K562 (cell line): ENCODE results near the gene BANF2. TPM values are rescaled to one million over a fixed set of nuclear protein-coding genes. Genes with fewer than 3 reads are reported as not detected.

Experiments used
- ATAC-seq: fragments of 200-7000 bp; cut with Tn5 transposase; 3 replicates; pipeline ENCODE4 v1.9.1; 2020; ENCODE audit warnings: moderate library complexity
- BruUV-seq: library from RNA; stranded (reverse); fragments of 400-500 nt; replicated peaks from 2 replicates; lab custom pipeline; 2021; lab: Mats Ljungman, UMichigan
- CTCF ChIA-PET: fragments of 300-600 bp; formaldehyde crosslinking; extraction: SDS; loops from one replicate; lab custom pipeline; 2021; ENCODE audit warnings: low intra/inter-chr PET ratio; lab: Yijun Ruan, JAX
- POLR2A ChIA-PET: fragments of 300-600, 350-650 bp; sonication (Branson Sonifier 250); formaldehyde crosslinking; extraction: SDS; loops from one replicate; lab custom pipeline; 2021; ENCODE audit warnings: antibody characterized with exemption, inconsistent platforms; lab: Yijun Ruan, JAX
- DNase-seq, 4 experiments: peaks; one replicate each; pipeline versions ENCODE4 v3.0.0 to v3.0.0-alpha.2; 2011 to 2018; ENCODE audit warnings: low spot score in 3 of 4, mixed read lengths in 3 of 4; ENCODE audit errors: extremely low read depth in 1 of 4
- FAIRE-seq: peaks from 2 replicates; lab custom pipeline; 2011; peaks lifted over from hg19 to GRCh38; lab: Jason Lieb, UNC
- H2AFZ ChIP-seq: 2 replicates; pipeline ENCODE4 v1.6.0; 2011; ENCODE audit warnings: low read depth, low read length, control low read depth, inconsistent platforms
- H3K27ac ChIP-seq: fragments of 200-600 bp; 3 replicates; pipeline ENCODE4 v1.8.0; 2011; ENCODE audit warnings: low read depth, mild to moderate bottlenecking, control low read depth, inconsistent platforms, low read length, moderate library complexity, mixed read lengths; ENCODE audit errors: extremely low read depth
- H3K27me3 ChIP-seq, 2 experiments: fragments of 300-600 bp in 1 of 2; 2 replicates in 1 of 2; 3 replicates in 1 of 2; pipeline versions ENCODE4 v1.6.0 to v1.8.0; 2011; ENCODE audit warnings: inconsistent platforms in 2 of 2, low read length in 2 of 2, mild to moderate bottlenecking in 1 of 2, mixed read lengths in 1 of 2, moderate library complexity in 1 of 2; ENCODE audit not compliant: control insufficient read depth in 2 of 2, insufficient read depth in 2 of 2
- H3K36me3 ChIP-seq: fragments of 300-600 bp; 3 replicates; pipeline ENCODE4 v1.8.0; 2011; ENCODE audit warnings: mild to moderate bottlenecking, low read length, inconsistent platforms; ENCODE audit not compliant: control insufficient read depth, insufficient read depth
- H3K4me1 ChIP-seq, 2 experiments: fragments of 200-600 bp in 1 of 2; replicated peaks in 1 of 2; 2 replicates in 1 of 2; 3 replicates in 1 of 2; pipeline versions ENCODE4 v1.5.1 to v1.8.0; 2011; ENCODE audit warnings: inconsistent platforms in 2 of 2, low read length in 2 of 2, mild to moderate bottlenecking in 1 of 2, mixed read lengths in 1 of 2, moderate library complexity in 1 of 2; ENCODE audit not compliant: control insufficient read depth in 2 of 2, insufficient read depth in 2 of 2
- H3K4me2 ChIP-seq: 2 replicates; pipeline ENCODE4 v1.6.1; 2011; ENCODE audit warnings: low read length, control low read depth, inconsistent platforms, mixed read lengths; ENCODE audit not compliant: insufficient read depth
- H3K4me3 ChIP-seq: fragments of 200-600 bp; sonication (generic), shearing (Covaris generic); 2 replicates; pipeline ENCODE4 v1.5.1; 2016; ENCODE audit warnings: control low read depth, inconsistent platforms
- H3K79me2 ChIP-seq: fragments of 200-600 bp; 3 replicates; pipeline ENCODE4 v1.8.0; 2011; ENCODE audit warnings: low read length, inconsistent platforms; ENCODE audit not compliant: control insufficient read depth, insufficient read depth
- H3K9ac ChIP-seq, 2 experiments: 2 replicates each; pipeline versions ENCODE4 v1.6.0 to v1.6.1; 2011; ENCODE audit warnings: low read depth in 2 of 2, low read length in 2 of 2, control low read depth in 1 of 2, inconsistent platforms in 1 of 2, mild to moderate bottlenecking in 1 of 2, mixed read lengths in 1 of 2; ENCODE audit not compliant: insufficient read depth in 1 of 2
- H3K9me1 ChIP-seq: one replicate; pipeline ENCODE4 v1.6.0; 2011; ENCODE audit warnings: inconsistent platforms, mild to moderate bottlenecking, low read length, moderate library complexity; ENCODE audit not compliant: control insufficient read depth, insufficient read depth
- H3K9me3 ChIP-seq: replicated peaks from 2 replicates; pipeline ENCODE4 v1.5.1; 2011; ENCODE audit warnings: low read depth, low read length, inconsistent platforms; ENCODE audit not compliant: control insufficient read depth, insufficient read depth
- H4K20me1 ChIP-seq: replicated peaks from 2 replicates; pipeline ENCODE4 v1.6.1; 2011; ENCODE audit warnings: low read length, inconsistent platforms, mixed read lengths; ENCODE audit not compliant: control insufficient read depth, insufficient read depth
- CREM ChIP-seq: IDR thresholded peaks from 2 replicates; pipeline ENCODE4 v1.6.1; 2014; ENCODE audit warnings: antibody characterized with exemption, low read depth
- MCM5 ChIP-seq: fragments of 450-650 bp; IDR thresholded peaks from 2 replicates; pipeline ENCODE4 v1.6.1; 2016; ENCODE audit warnings: low read depth
- NEUROD1 ChIP-seq: fragments of 150-350 bp; IDR thresholded peaks from 2 replicates; pipeline ENCODE4 v1.6.1; 2014; ENCODE audit warnings: borderline replicate concordance, low read length, low read depth; ENCODE audit not compliant: partially characterized antibody
- NFXL1 ChIP-seq: fragments of 450-650 bp; formaldehyde crosslinking; IDR thresholded peaks from 2 replicates; pipeline ENCODE4 v1.4.0; 2021; ENCODE audit warnings: mild to moderate bottlenecking
- PCBP1 ChIP-seq: fragments of 200-400 bp; formaldehyde crosslinking; IDR thresholded peaks from 2 replicates; pipeline ENCODE4 v1.6.1; 2018; ENCODE audit warnings: mild to moderate bottlenecking, low read depth, low read length; ENCODE audit not compliant: poor library complexity, severe bottlenecking
- RBBP5 ChIP-seq: fragments of 200-600 bp; sonication (generic); IDR thresholded peaks from 2 replicates; pipeline ENCODE4 v1.6.1; 2012; ENCODE audit warnings: borderline replicate concordance, mild to moderate bottlenecking, low read length, control low read depth, inconsistent platforms; ENCODE audit not compliant: insufficient read depth, poor library complexity, severe bottlenecking
- SMARCA4 ChIP-seq: fragments of 450-650 bp; IDR thresholded peaks from 2 replicates; pipeline ENCODE4 v1.6.1; 2016
- SRSF3 ChIP-seq: fragments of 200-400 bp; formaldehyde crosslinking; IDR thresholded peaks from 2 replicates; pipeline ENCODE4 v1.6.1; 2016; ENCODE audit warnings: mild to moderate bottlenecking, low read length, moderate library complexity; ENCODE audit not compliant: insufficient read depth
- TEAD2 ChIP-seq: fragments of 450-650 bp; IDR thresholded peaks from 2 replicates; pipeline ENCODE4 v1.6.1; 2016; ENCODE audit warnings: missing genetic modification characterization, control low read depth, missing compliant biosample characterization
- ZNF347 ChIP-seq: fragments of 450-650 bp; formaldehyde crosslinking; IDR thresholded peaks from 2 replicates; pipeline ENCODE4 v1.4.0; 2020; ENCODE audit warnings: low read depth, mild to moderate bottlenecking, moderate library complexity
- ZNF41 ChIP-seq: fragments of 250-450 bp; sonication (Bioruptor Pico); conservative IDR thresholded peaks from 2 replicates; pipeline ENCODE4 v1.4.0; 2020; ENCODE audit warnings: mild to moderate bottlenecking
- ZNF778 ChIP-seq: fragments of 450-650 bp; formaldehyde crosslinking; IDR thresholded peaks from 2 replicates; pipeline ENCODE4 v1.4.0; 2020; ENCODE audit warnings: mild to moderate bottlenecking, moderate library complexity
- WGBS: fragments of 100-300 bp; shearing (Covaris generic); methylation state at CpG from one replicate; pipeline ENCODE4 v1.1.6; 2016; ENCODE audit warnings: low coverage, mixed read lengths; ENCODE audit not compliant: insufficient coverage; ENCODE audit errors: missing lambda C conversion rate; 5-methylcytosine and 5-hydroxymethylcytosine counted together
- in situ Hi-C: fragments of 300-500 bp; cut with MboI; formaldehyde crosslinking; loops from 4 replicates; pipeline ENCODE4 v1.15.0; 2018; ENCODE audit warnings: inconsistent platforms, mixed read lengths
- intact Hi-C: fragments of 100-400 bp; cut with micrococcal nuclease; formaldehyde crosslinking; loops from 2 replicates; pipeline ENCODE4 v1.14.2; 2022
- polyA plus RNA-seq, 8 experiments: library from polyadenylated mRNA; depleted of rRNA in 4 of 8; stranded (reverse) in 5 of 8; unstranded in 3 of 8; fragments of >200 nt; fragmentation: Nextera tagmentation in 2 of 8; fragmentation: Illumina TruSeq in 1 of 8; extraction: Ambion mirVana in 2 of 8; extraction: Trizol in 1 of 8; gene quantifications; 2 replicates each; pipeline versions ENCODE4 v1.2.1 to v1.2.3, GENCODE V29; 2011 to 2014; ENCODE audit warnings: inconsistent platforms in 1 of 8, missing spikeins in 1 of 8
- total RNA-seq, 7 experiments: library from RNA; depleted of rRNA in 6 of 7; stranded (reverse); fragments of >200 nt in 6 of 7; fragmentation: Illumina TruSeq in 2 of 7; extraction: Trizol in 2 of 7; gene quantifications; 2 replicates each; pipeline versions ENCODE4 v1.2.1 to v1.2.3, GENCODE V29; 2011 to 2021; ENCODE audit warnings: low replicate concordance in 1 of 7
- TF ChIP-seq, protein P1 (sequence below): fragments of 450-650 bp; IDR thresholded peaks from 2 replicates; pipeline ENCODE4 v1.6.1; 2017; ENCODE audit warnings: antibody characterized with exemption
- TF ChIP-seq, protein P2 (sequence below): IDR thresholded peaks from 2 replicates; pipeline ENCODE4 v1.6.1; 2016; ENCODE audit warnings: missing genetic modification characterization, missing compliant biosample characterization

The BANF2 gene
- total and polyA plus RNA-seq, 9 of the 15 experiments (the other 6 are each of a cell fraction or from before 2014, with no cell fraction given), result not detected

DNA sequence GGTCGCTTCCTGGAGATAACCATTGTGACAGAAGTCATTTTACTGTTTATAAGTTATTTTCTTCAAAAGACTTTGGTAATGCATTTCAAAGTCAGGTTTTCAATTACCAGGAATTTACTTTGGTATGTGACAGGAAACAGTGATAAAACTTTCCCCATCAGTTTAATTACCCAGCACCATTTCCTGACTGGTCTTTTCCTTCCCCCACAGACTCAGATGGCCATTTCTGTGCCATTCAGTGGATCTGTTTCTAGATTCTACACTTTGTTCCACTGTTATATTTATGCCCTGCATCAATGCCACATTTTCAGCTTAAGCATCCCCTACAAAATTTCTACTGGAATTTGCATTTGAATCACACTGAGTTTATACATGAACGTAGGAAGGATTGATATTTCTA, 34.0 kb upstream of the BANF2 start:
- 0 out of 3 replicates have a peak, but pooled peaks cover 2% of the 10 kb centered on the region for H3K36me3 ChIP-seq
- intact Hi-C loops, result no loop called here
- peaks cover 36% of the 10 kb centered on the region for H3K79me2 ChIP-seq

More for the DNA sequence above, 34.0 kb upstream of the BANF2 start:
- CTCF ChIA-PET, result no interaction called here
- FAIRE-seq, result no peak
- POLR2A ChIA-PET, result interaction anchor here (1.0 to 2.0 kb wide), 3 partner anchors 9 to 17 kb away, joined by 4 to 7 read pairs (median 4); partner anchors contain the start of gene RRBP1
- H3K4me1 ChIP-seq, result no peaks in the 10 kb centered on the region; a peak in 3 of 5 replicates
- no peak overlapping the region for H2AFZ ChIP-seq
- no peak for DNase-seq
- 75% methylated on average over 2 of the region's 2 CpGs for WGBS
- ATAC-seq, result no peak
- H3K9me1 ChIP-seq, result no peaks in the 10 kb centered on the region
- H3K4me2 ChIP-seq, result no peak overlapping the region
- TF ChIP-seq, protein P1, sequence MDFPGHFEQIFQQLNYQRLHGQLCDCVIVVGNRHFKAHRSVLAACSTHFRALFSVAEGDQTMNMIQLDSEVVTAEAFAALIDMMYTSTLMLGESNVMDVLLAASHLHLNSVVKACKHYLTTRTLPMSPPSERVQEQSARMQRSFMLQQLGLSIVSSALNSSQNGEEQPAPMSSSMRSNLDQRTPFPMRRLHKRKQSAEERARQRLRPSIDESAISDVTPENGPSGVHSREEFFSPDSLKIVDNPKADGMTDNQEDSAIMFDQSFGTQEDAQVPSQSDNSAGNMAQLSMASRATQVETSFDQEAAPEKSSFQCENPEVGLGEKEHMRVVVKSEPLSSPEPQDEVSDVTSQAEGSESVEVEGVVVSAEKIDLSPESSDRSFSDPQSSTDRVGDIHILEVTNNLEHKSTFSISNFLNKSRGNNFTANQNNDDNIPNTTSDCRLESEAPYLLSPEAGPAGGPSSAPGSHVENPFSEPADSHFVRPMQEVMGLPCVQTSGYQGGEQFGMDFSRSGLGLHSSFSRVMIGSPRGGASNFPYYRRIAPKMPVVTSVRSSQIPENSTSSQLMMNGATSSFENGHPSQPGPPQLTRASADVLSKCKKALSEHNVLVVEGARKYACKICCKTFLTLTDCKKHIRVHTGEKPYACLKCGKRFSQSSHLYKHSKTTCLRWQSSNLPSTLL, result no peak
- TF ChIP-seq RBBP5, result no peak
- TF ChIP-seq TEAD2 (tag), result no peak
- no peak for TF ChIP-seq ZNF778 (CRISPR knock-in tag)
- no peak for TF ChIP-seq PCBP1
- no peak for TF ChIP-seq NFXL1
- TF ChIP-seq ZNF41 (CRISPR knock-in tag), result no peak
- TF ChIP-seq MCM5, result no peak
- TF ChIP-seq SMARCA4, result no peak
- TF ChIP-seq NEUROD1, result no peak
- TF ChIP-seq, protein P2, sequence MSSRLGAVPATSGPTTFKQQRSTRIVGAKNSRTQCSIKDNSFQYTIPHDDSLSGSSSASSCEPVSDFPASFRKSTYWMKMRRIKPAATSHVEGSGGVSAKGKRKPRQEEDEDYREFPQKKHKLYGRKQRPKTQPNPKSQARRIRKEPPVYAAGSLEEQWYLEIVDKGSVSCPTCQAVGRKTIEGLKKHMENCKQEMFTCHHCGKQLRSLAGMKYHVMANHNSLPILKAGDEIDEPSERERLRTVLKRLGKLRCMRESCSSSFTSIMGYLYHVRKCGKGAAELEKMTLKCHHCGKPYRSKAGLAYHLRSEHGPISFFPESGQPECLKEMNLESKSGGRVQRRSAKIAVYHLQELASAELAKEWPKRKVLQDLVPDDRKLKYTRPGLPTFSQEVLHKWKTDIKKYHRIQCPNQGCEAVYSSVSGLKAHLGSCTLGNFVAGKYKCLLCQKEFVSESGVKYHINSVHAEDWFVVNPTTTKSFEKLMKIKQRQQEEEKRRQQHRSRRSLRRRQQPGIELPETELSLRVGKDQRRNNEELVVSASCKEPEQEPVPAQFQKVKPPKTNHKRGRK, result no peak
- TF ChIP-seq ZNF347, result no peak
- TF ChIP-seq SRSF3, result no peak
- no peak for TF ChIP-seq CREM
- H3K9ac ChIP-seq, result no peak overlapping the region
- no TSS peak for BruUV-seq
- H3K4me3 ChIP-seq, result no peak overlapping the region
- no peak overlapping the region for H3K27ac ChIP-seq
- in situ Hi-C loops, result no loop called here
- H4K20me1 ChIP-seq, result 0 out of 2 replicates have a peak, but pooled peaks cover 2% of the 10 kb centered on the region
- H3K27me3 ChIP-seq, result no peaks in the 10 kb centered on the region
- no peaks in the 10 kb centered on the region for H3K9me3 ChIP-seq
